Measurements from ENCODE around the gene ZNF282. TPM values are rescaled to one million over a fixed set of nuclear protein-coding genes. Genes with fewer than 3 reads are reported as not detected.

The ZNF282 gene
- total RNA-seq (2014; rRNA removed; shearing (Covaris generic)), result 7.4 and 17.7 TPM in 2 replicates

DNA sequence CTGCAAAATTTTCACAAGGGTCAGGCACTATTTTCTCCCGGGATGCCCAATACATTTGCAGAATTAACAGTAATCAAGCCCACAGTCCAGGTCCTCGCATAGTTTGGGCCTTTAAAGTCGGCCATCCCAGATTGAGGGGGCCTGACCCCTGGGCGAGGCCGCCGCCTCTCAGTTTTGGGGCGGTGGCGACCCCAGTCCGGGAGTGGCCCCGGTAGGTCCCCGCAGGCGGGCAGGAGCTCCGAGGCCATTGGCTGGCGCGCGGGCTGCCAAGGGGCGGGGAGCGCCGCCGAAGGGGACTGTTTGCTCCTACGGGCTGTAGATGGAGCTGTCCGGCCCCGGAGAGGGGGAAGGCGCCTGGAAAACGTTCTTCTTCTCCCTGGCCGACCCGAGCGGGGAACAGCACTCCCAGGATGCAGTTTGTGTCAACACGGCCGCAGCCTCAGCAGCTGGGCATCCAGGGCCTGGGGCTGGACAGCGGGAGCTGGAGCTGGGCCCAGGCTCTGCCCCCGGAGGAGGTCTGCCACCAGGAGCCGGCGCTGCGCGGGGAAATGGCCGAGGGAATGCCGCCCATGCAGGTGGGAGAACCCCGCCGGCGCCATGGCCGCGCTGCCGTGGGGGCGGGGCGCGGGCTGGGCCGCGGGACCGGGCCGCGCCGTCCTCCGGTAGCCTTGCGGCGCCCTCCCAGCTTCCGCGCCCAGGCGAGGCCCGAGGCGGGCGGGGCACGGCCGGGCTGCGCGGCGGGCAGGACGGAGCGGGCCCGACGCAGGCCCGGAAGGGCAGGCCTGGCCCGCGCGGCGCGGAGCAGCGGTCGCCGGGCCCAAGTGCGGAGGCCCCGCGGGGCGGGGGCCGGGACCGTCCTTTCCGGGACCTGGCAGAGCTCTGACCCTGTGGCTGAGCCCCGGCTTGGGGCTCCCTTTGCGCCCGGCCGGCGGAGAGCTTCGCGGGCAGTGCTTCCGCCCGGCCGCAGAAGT is at the start of gene ZNF282:
TSS of gene ZNF282 (plus strand) at position 367 of the 971 bp plus-strand sequence. CDS start at position 411, 44 bp downstream.
- peak; percentile 89 for DNase-seq (ENCODE audit: low spot score)

DNA sequence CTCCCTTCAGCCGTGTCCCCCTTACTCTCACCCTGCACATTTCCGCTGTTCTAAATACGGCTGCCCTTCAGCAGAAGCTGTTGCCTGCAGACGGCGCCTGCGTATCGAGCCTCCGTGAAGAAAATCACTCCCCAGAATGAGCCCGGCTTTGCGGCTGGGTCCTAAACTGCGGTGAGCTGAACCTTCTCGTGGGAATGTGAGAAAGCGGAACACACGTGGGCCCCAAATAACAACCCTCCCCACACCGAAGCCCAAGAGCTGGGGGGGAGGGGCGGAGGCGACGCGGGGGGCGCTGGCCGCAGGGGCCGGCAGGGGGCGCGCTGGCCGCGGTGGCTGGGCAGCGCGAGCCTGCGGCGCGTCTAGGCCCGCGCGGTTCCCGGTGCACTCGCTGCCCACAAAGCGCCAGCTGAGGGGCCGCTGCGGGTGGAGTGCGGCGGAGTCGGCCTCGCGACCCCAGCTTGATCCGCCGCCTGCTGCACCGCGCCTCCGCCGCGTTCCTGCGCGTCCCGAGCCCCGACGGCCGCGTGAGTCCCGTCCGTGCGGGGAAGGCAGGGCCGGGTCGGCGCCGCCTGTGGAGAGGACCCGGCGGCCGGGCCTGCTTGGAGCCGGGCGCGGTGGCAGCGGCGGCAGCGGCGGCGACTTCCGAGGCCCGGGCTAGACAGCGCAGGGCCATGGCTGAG is 48.1 kb upstream of the ZNF282 start, which contains the start of gene ZNF398:
TSS of gene ZNF398 (plus strand) at position 382 of the 680 bp plus-strand sequence. CDS start at position 672, 290 bp downstream.
- DNase-seq (ENCODE audit: low spot score), result peak; percentile 57

DNA sequence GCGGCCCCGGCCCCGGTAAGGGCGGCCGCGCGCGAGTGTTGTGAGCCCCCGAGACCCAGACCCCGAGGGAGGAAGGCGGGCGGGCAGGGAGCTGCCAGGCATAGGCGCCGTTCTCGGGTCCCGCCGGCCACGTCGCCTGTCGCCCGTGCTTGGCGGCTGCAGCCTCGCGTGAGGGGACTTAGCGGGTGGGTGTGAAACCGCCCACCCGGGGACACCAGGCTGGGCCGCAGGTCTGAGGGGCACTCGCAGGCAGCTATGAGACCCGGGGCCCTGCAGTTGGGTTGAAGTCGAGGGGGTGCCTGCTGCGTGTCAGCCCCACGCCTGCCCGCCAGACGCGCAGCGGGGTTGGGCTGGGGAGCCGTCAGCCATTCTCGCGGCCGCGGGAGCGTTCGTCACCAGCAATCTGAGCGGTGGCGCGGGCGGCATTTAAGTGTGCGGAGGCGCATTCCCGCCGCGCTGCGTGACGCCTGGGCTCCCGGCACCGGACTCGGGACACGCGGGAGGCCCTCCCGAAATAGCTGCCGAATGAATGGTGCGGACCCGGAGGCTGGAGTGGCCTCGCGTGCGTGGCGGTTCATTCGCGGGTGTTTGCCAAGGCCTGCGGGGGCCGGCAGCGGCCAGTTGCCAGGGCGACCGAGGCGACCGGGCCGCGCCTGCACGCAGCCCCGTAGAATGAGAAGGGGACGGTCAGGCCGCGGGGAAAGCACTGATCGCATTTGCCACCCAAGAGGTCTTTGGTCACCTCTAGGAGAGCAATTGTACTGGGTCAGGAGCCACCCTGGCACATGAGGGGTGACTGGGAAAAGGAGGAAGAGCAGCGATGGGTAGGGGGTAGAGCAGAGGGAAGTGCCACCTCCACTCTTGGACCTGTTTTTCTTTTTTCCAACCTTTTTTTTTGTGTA is 47.3 kb upstream of the ZNF282 start:
- no peak for DNase-seq (ENCODE audit: low spot score)

DNA sequence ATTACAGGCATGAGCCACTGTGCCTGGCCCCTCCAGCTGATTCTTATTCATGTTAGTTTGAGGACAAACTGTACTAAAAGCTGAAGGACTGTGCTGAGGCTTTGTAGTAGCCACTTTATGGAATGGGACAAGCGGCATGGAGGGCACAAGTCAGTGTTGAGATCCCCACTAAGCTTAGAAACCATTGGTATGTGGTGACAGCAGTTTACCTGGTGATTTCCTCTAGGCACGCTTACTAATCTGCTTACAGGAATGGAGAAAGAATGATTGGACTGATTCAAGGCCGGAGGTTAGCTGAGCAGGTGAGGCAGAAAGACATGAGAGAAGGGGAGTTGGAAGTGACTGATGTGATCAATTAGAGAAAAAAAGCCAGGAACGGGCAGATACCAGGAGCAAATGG is 44.4 kb upstream of the ZNF282 start:
- DNase-seq (ENCODE audit: low spot score), result no peak

DNA sequence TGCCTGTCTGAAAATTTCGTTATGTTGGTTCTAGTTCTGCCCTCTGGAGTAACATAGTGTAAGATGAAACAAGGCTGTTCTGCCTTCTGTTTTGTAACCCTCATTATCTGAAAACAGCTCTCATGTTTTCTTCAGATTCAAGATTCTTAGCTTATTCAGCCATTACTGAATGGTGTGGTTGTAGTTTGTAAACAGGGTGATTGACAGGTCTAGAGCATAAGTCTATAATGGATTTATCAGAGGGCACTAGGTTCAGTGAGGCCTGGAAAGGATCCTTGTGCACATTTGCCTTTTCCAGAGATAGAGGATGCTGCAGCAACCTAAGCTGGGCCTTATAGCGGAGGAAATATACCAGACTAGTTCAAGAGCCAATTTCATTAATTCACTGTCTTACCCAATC is 42.0 kb upstream of the ZNF282 start:
- no peak for DNase-seq (ENCODE audit: low spot score)

DNA sequence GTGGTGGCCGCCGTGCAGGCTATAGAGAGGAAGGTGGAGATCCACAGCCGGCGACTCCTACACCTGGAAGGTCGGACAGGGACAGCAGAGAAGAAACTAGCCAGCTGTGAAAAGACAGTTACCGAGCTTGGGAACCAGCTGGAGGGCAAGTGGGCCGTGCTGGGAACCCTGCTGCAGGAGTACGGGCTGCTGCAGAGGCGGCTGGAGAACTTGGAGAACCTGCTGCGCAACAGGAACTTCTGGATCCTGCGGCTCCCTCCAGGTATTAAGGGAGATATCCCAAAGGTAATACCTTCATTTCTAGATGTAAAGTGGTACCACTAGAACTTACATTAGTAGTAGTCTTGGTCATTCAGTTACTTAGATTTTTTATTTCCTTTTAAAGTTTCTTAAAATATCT is 41.3 kb upstream of the ZNF282 start:
- no peak for DNase-seq (ENCODE audit: low spot score)

DNA sequence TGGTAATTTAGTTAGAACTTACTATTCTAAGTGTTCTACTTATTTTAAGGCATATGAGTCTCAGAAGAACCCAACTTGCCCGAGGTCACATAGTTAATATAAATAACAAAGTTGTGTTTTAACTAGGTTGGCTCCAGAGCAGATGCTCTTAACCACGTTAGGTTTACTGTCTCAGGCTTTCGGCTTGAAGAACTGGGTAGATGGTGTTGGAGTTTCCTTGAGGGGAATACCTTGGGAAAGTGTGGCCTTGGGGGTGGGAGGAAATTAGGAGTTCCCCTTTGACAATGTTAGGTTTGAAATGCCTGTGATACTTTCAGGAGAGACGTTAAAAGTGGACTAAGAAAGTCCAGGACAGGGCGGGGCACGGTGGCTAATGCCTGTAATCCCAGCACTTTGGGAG is 38.4 kb upstream of the ZNF282 start:
- no peak for DNase-seq (ENCODE audit: low spot score)

DNA sequence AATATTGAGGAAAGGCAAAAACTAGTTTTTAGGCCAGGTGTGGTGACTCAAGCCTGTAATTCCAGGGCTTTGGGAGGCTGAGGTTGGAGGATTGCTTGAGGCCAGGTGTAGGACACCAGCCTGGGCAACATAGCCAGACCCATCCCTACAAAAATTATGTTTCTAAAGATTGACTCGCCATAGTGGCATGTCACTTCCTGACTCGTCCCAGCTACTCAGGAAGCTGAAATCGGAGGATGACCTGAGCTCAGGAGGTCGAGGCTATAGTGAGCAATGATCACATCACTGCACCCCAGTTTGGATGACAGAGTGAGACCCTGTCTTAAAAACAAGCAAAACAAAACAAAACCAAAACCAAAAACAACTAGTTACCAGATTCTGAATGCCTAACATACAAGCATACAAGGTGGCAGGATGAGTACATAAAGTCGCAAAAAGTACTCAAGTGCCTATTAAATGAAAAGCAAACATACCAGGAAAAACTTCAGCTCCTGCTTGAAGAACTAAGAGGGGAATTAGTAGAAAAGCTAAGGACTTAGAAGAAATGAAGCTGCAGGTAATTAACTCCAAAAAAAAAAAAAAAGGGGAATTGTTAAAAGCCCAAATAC is 34.0 kb upstream of the ZNF282 start:
- DNase-seq (ENCODE audit: low spot score), result no peak

DNA sequence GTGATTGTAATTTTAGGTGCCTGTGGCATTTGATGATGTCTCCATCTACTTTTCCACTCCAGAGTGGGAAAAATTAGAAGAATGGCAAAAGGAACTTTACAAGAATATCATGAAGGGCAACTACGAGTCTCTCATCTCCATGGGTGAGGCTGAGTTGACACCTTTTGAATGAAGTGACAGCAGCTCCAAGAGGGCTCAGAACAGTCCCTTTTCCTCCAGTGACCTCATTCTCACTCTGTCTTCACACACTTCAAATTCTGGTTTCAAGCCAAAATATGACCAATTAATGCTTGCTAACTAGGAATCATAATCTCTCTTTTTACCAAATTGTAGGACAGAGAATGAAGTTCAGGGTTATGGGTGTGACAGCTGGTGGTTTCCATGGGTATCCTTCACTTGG is 29.2 kb upstream of the ZNF282 start:
- DNase-seq (ENCODE audit: low spot score), result no peak

DNA sequence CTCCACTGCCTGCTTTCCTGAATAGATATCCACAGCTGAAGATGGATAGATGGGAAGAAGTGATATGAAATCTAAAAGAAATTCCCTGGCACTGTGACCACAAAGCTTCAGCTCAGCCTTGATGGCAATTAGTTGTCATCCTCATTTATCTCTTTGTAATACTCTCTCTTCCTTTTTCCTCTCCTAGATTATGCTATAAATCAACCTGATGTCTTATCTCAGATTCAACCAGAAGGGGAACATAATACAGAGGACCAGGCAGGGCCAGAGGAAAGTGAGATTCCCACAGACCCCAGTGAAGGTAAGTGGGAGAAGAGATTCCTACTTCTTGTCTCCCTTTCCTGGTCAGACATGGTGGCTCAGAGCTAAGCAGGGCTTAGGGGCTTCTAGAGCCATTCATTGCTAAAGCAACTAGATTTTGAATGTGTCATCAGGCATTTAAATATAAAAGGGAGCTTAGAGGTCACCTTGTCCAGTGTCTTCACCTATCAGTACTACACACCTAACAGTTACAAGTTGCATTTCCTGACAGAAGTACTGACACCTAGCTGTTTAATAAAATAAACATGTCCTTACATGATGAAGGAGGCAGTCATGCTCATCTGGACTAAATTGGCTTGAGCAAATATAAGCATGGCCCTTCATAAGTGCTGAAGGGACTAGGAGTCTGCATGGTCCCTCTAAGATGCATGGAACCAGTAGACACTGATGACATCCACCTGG is 28.6 kb upstream of the ZNF282 start:
- no peak for DNase-seq (ENCODE audit: low spot score)

DNA sequence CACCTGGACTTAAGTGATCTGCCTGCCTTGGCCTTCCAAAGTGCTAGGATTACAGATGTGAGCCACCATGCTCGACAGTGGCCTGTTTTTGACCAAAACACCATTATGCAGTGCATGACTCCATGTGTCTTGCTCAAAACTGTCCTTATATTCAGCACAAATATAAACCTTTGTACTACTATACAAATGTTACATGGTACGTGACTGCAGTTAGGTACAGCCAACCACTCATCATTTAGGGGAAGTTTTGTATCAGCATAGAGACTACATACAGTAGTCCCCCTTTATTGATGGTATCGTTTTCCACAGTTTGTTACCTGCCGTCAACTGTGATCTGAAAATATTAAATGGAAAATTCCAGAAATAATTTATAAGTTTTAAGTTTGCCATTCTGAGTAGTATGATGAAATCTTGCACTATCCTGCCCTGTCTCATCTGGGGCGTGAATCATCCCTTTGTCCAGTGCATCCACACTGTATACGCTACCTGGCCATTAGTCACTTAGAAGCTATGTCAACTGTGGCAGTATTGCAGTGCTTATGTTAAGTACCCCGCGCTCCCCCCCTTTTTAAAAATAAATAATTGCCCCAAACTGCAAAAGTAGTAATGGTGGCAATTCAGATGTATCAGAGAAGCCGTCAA is 23.3 kb upstream of the ZNF282 start:
- no peak for DNase-seq (ENCODE audit: low spot score)

DNA sequence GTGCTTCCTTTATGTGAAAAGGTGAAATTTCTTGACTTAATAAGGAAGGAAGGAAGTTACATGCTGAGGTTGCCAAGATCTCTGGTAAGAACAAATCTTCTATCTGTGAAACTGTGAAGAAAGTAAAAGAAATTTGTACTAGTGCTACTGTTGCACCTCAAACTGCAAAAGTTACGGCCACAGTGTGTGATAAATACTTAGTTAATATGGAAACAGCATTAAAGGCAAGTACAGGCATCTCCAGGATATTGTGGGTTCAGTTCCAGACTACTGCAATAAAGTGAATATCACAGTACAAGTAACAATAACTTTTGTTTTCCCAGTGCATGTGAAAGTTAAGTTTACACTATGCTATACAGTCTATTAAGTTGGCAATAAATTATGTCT is 22.8 kb upstream of the ZNF282 start:
- no peak for DNase-seq (ENCODE audit: low spot score)

DNA sequence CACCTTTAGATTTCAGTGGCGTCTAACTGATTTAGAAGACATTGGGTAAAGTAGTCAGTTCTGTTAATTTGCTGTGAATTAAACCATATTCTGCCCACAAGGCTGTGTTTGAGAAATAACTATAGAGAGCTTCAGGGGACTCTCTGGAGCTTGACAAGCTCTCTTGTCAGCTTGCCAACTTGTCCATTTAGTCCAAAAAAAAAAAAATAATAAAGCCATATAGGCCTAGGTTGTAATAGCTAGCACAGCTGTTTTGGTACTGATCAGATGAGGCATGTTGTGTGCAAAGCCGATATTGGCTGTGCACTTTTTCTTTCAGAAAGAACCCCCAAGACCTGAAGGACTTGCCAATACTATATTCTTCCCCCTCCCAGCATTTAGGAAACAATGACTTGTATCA is 20.2 kb upstream of the ZNF282 start:
- DNase-seq (ENCODE audit: low spot score), result no peak

DNA sequence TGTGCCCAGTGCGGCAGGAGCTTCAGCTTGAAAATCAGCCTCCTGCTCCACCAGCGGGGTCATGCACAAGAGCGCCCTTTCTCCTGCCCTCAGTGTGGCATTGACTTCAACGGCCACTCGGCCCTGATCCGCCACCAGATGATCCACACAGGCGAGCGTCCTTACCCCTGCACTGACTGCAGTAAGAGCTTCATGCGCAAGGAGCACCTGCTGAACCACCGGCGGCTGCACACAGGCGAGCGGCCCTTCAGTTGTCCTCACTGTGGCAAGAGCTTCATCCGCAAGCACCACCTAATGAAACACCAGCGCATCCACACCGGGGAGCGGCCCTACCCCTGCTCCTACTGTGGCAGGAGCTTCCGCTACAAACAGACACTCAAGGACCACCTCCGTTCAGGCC is 16.1 kb upstream of the ZNF282 start:
- no peak for DNase-seq (ENCODE audit: low spot score)

DNA sequence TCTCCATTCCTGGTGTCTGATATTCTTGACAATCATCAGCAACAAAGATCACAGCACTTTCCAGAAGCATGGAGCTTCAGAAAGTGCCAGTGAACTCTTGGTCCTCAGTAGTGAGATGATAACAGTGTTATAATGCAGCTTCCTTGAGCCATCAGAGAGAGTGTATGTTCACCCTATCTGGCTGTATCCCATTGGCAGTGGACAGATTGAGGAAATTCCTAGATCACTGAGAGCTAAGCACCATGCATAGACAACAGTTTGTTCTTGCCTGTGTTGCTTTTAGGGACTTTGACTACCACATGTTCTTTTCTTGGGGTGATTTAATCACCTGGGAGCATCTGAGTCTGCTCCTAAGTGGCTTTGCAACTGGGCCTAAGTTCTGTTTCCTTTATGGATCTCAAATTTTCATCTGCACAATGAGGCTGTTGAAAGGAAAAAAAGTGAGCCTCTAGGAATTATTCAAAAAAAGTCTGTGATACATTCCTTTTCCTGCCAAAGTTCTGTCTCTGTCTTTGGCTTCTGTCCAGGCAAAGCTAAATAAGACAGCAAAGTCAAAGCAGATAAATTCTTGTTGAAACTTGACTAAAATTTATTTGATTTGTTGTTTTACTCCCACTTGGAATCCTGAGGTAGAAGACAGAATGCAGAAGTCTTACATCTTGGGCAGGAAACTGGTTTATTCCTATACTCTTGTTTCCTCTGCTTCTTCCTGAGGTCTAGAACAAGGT is 14.5 kb upstream of the ZNF282 start:
- no peak for DNase-seq (ENCODE audit: low spot score)

DNA sequence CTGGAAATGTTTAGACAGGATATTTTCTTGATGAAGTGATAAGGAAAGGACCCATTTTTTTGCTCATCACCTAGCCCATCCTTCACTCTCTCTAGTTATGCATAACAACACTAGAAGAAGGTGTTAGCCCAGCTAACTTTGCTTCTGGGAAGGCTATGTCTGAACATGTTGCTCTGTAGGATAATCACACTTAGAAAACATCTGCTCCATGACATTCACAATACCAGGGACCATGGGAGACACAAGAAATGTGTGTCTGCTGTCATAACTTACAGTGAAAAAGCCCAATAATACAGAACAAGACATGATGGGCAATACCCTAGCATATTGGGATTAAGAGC is 13.9 kb upstream of the ZNF282 start:
- no peak for DNase-seq (ENCODE audit: low spot score)

DNA sequence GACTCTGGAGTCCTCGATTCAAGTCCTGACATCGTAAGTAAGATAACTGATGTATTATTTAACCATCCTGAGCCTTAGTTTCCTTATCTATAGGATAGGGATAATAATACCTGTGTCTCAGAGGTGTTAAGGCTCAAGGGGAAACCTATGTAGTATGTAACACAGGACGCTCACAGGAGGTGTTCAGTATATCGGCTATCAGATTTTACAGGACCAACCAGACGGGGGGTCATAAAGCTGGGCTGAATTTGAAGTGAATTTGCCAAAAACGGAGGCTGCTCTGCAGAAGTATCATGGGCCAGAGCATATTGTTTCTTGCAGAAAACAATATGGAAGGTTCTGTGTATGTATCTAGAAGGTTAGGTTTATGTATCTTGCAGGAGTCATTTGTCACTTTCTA is 11.1 kb upstream of the ZNF282 start:
- no peak for DNase-seq (ENCODE audit: low spot score)

DNA sequence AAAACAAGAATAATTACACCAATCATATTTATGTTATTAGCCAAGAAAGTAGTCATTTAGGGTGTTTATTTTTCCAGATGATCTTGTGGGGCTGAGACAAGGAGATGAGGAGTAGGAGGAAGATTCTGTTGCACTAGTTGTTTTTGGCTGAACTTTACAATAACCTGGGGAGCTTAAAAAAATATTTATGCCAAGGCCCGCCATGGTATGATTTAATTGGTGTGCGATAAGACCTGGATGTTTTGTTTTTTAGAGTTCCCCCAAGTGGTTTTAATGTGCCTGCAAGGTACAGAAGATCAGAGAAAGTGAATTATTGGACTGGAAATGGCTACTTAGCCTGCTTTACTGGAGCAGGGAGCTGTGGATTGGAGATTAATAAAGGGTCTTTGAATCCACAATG is 7.1 kb upstream of the ZNF282 start:
- DNase-seq (ENCODE audit: low spot score), result no peak

DNA sequence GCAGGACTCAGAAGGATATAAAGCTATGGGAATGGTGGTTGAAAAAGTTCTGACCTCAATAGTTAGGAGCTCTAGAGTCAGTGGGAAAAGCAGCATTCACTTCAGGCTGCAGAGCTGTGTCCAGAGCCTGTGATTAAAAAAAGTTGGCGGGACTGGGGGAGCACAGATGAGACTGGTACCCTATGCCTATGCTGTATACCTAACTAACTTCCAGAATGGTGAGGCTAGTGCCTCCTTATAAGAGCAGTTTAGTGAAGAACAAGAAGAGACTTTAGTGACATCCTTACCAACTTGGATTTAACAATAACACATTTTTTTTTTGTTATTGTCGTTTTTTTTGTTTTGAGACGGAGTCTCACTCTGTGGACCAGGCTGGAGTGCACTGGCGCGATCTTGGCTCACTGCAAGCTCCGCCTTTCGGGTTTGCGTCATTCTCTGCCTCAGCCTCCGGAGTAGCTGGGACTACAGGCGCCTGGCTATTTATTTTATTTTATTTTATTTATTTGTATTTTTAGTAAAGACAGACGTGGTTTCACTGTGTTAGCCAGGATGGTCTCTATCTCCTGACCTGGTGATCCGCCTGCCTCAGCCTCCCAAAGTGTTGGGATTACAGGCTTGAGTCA is 6.6 kb upstream of the ZNF282 start:
- no peak for DNase-seq (ENCODE audit: low spot score)
